Measurements from ENCODE around the gene MTG1.

DNA sequence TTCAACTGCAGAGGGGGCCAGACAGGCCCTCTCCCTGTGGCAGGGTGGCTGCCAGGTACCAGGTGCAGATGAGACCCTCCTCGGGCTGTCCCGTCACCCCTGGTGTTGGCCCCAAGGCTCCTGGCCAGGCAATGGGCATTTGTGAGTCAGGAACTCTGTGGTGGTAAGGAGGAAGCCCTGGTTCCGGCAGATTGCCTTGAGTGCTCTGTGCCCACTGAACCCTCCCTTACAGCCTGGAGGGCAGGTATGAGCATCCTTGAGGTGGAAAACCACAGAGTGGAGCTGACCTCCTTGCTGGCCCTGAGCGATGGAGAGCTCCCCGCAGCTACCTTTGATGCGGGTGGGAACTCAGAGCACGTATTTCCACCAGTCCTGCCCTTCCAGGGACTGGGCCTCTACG, 12.9 kb upstream of the MTG1 start:
- TF ChIP-seq, protein P1, sequence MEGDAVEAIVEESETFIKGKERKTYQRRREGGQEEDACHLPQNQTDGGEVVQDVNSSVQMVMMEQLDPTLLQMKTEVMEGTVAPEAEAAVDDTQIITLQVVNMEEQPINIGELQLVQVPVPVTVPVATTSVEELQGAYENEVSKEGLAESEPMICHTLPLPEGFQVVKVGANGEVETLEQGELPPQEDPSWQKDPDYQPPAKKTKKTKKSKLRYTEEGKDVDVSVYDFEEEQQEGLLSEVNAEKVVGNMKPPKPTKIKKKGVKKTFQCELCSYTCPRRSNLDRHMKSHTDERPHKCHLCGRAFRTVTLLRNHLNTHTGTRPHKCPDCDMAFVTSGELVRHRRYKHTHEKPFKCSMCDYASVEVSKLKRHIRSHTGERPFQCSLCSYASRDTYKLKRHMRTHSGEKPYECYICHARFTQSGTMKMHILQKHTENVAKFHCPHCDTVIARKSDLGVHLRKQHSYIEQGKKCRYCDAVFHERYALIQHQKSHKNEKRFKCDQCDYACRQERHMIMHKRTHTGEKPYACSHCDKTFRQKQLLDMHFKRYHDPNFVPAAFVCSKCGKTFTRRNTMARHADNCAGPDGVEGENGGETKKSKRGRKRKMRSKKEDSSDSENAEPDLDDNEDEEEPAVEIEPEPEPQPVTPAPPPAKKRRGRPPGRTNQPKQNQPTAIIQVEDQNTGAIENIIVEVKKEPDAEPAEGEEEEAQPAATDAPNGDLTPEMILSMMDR (IDR thresholded peaks at IDR 0.05): no peak
- no peak for TF ChIP-seq POLR2A (IDR thresholded peaks at IDR 0.05)
